ENCODE data around the gene DGAT2L6.

The DGAT2L6 gene

GRCh38 chrX:70244881-70245280, 67.6 kb downstream of the DGAT2L6 start:
- H3K4me1 ChIP-seq (ENCODE audit: insufficient read depth, low read length, severe bottlenecking): no peaks in the 10 kb centered on the region
- H3K27me3 ChIP-seq (ENCODE audit: insufficient read depth, low read length): no peaks in the 10 kb centered on the region
- no peak overlapping the region for H2AFZ ChIP-seq (ENCODE audit: low read length)
- no peaks in the 10 kb centered on the region for H3K9me3 ChIP-seq (ENCODE audit: low read length)
- no peak overlapping the region for H3K9ac ChIP-seq (ENCODE audit: low read length)
- H4K20me1 ChIP-seq (ENCODE audit: insufficient read depth, low read length): no peaks in the 10 kb centered on the region
- H3K36me3 ChIP-seq (ENCODE audit: insufficient read depth, low read length): no peaks in the 10 kb centered on the region
- no peak overlapping the region for H3K27ac ChIP-seq (ENCODE audit: low read depth, low read length, poor library complexity, severe bottlenecking)
- no peak overlapping the region for H3K4me3 ChIP-seq (ENCODE audit: low read depth, low read length, poor library complexity, severe bottlenecking)
- H3F3A ChIP-seq (ENCODE audit: insufficient read depth, low read length): no peaks in the 10 kb centered on the region
- TF ChIP-seq CTCF (IDR thresholded peaks at IDR 0.05; ENCODE audit: low read length) (no peak), EZH2 (IDR thresholded peaks at IDR 0.05; ENCODE audit: borderline replicate concordance, low read length) (no peak)
- H3K9me2 ChIP-seq (ENCODE audit: low read depth, low read length): no peaks in the 10 kb centered on the region
- H3K79me2 ChIP-seq (ENCODE audit: insufficient read depth, low read length): no peaks in the 10 kb centered on the region
- no peak overlapping the region for H3K4me2 ChIP-seq (ENCODE audit: low read length)

GRCh38 chrX:70247252-70247651, 70.0 kb downstream of the DGAT2L6 start:
- no peaks in the 10 kb centered on the region for H3K4me1 ChIP-seq (ENCODE audit: insufficient read depth, low read length, severe bottlenecking)
- H3K27me3 ChIP-seq (ENCODE audit: insufficient read depth, low read length): no peaks in the 10 kb centered on the region
- no peaks in the 10 kb centered on the region for H3F3A ChIP-seq (ENCODE audit: insufficient read depth, low read length)
- no peak for TF ChIP-seq CTCF (IDR thresholded peaks at IDR 0.05; ENCODE audit: low read length)
- no peak for TF ChIP-seq EZH2 (IDR thresholded peaks at IDR 0.05; ENCODE audit: borderline replicate concordance, low read length)
- H3K79me2 ChIP-seq (ENCODE audit: insufficient read depth, low read length): no peaks in the 10 kb centered on the region
- no peak overlapping the region for H3K4me2 ChIP-seq (ENCODE audit: low read length)
- H2AFZ ChIP-seq (ENCODE audit: low read length): no peak overlapping the region
- H3K36me3 ChIP-seq (ENCODE audit: insufficient read depth, low read length): no peaks in the 10 kb centered on the region
- no peaks in the 10 kb centered on the region for H3K9me3 ChIP-seq (ENCODE audit: low read length)
- H3K4me3 ChIP-seq (ENCODE audit: low read depth, low read length, poor library complexity, severe bottlenecking): no peak overlapping the region
- H3K9ac ChIP-seq (ENCODE audit: low read length): no peak overlapping the region
- H3K27ac ChIP-seq (ENCODE audit: low read depth, low read length, poor library complexity, severe bottlenecking): no peak overlapping the region
- H3K9me2 ChIP-seq (ENCODE audit: low read depth, low read length): no peaks in the 10 kb centered on the region
- H4K20me1 ChIP-seq (ENCODE audit: insufficient read depth, low read length): no peaks in the 10 kb centered on the region

GRCh38 chrX:70252491-70252890, 75.2 kb downstream of the DGAT2L6 start:
- Histone ChIP-seq H4K20me1 (ENCODE audit: insufficient read depth, low read length) (no peaks in the 10 kb centered on the region), H3F3A (ENCODE audit: insufficient read depth, low read length) (no peaks in the 10 kb centered on the region)
- TF ChIP-seq CTCF (IDR thresholded peaks at IDR 0.05; ENCODE audit: low read length): no peak
- TF ChIP-seq EZH2 (IDR thresholded peaks at IDR 0.05; ENCODE audit: borderline replicate concordance, low read length): no peak

More at GRCh38 chrX:70252491-70252890, 75.2 kb downstream of the DGAT2L6 start:
- Histone ChIP-seq H3K4me3 (ENCODE audit: low read depth, low read length, poor library complexity, severe bottlenecking) (no peak overlapping the region), H2AFZ (ENCODE audit: low read length) (no peak overlapping the region), H3K36me3 (ENCODE audit: insufficient read depth, low read length) (no peaks in the 10 kb centered on the region), H3K9ac (ENCODE audit: low read length) (no peak overlapping the region), H3K27me3 (ENCODE audit: insufficient read depth, low read length) (no peaks in the 10 kb centered on the region), H3K9me3 (ENCODE audit: low read length) (no peaks in the 10 kb centered on the region), H3K9me2 (ENCODE audit: low read depth, low read length) (no peaks in the 10 kb centered on the region), H3K4me1 (ENCODE audit: insufficient read depth, low read length, severe bottlenecking) (no peaks in the 10 kb centered on the region), H3K79me2 (ENCODE audit: insufficient read depth, low read length) (no peaks in the 10 kb centered on the region), H3K27ac (ENCODE audit: low read depth, low read length, poor library complexity, severe bottlenecking) (no peak overlapping the region), H3K4me2 (ENCODE audit: low read length) (no peak overlapping the region)
